Measurements from ENCODE around the gene THRA.

Gene THRA

DNA sequence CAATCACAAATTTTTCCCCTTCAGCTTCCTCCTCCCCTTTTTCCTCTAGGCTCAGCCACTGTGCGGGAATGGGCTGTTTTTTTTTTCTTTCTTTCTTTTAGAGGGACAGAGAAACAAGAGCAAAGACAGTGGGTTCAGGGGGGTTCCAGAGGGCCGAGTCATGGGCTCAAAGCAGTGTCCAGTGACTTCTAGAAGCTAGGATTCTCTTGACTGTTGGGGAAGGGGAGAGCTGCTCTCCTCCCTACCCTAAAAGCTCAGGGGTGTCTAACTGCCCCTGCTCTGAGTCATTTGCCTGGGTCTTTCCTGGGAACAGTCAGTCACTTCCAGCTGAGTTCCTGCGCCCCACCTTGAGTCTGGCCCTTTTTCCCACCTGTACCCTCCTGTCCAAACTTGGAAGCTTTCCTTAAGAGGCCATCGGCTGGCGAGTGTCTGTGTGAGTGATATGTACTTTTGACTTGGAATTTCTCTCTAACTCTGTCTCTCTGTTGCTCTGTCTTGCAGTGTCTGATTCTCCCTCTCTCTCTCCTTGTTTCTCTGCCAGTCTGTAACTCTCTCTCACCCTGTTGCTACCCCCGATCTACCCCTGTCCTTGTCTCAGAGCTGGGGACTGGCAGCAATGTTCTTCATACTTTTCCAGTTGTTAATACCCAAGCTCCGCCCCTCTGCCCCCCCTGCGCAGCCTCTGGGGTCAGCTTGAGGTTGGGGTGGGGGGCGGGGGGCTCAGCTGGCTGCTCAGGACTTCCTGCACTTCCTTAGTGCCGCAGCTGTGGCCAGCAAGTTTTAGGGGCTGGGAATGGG, 2.4 kb downstream of the THRA start:
- no peak for DNase-seq (ENCODE audit: low read depth in 2 of 3, low spot score in 2 of 3)

DNA sequence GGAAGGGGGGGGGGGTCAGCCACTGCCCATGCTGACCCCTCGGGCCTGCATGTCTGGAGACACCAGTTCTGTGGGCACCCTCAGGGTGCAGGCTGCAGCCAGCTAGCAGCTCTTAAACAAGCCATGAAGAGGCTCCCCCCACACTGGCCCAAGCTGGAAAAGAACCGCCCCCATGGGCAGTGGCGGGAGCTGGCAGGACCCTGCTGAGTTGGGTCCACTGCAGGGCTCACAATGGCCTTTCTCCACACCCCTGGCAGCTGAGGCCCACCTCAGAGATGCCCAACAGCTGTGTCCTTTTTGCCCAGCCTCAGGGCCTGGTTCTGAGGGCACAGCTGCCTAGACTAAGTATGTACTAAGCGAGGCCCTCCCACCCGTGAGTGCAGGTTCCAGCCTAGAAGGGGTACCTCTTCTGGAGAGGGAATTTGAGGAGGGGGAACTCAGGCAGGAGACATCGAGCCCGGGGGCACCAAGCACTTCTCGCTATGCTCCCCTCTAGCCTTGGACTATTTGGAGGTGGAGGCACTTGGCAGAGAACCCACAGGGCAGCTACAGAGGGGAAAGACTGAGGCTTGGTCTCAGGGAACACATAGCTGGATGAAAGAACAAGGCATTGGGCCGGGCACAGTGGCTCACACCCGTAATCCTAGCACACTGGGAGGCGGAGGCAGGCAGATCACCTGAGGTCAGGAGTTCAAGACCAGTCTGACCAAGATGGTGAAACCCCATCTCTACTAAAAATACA, 3.2 kb downstream of the THRA start:
- DNase-seq (ENCODE audit: low read depth in 2 of 3, low spot score in 2 of 3): no peak

DNA sequence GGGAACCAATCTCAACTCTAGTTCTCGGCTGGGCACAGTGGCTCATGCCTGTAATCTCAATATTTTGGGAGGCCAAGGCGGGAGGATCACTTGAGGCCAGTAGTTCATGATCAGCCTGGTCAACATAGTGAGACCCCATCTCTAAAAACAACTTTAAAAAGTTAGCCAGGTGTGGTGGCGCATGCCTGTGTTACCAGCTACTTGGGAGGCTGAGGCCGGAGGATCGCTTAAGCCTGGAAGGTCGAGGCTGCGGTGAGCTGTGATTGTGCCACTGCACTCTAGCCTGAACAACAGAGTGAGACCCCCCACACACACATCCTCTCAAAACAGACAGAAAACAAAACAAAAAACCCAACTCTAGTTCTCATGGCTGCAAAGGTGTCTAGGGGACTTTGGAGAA, 4.9 kb downstream of the THRA start:
- no peak for DNase-seq (ENCODE audit: low read depth in 2 of 3, low spot score in 2 of 3)

DNA sequence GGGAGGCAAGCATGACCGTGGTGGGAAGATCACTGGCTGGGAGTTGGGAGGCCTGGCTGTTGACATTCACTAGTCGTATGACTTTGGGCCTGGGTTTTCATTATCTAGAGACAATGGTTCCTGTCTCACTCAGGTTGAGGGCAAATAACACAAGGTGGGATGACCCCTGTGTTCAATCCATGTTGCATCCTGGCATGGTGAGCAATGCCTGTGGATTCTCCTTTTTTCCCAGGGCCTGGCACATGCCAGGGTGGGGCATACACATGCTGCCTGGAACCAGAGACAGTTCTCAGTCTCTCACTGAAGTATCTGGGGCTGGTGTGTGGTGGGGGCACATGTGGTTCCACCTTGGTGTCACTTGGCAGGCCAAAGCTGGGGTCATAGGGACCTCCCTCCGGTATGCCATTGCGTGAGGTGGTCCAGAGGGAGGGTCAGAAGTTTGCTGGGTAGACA, 5.4 kb downstream of the THRA start:
- DNase-seq (ENCODE audit: low read depth in 2 of 3, low spot score in 2 of 3): no peak

DNA sequence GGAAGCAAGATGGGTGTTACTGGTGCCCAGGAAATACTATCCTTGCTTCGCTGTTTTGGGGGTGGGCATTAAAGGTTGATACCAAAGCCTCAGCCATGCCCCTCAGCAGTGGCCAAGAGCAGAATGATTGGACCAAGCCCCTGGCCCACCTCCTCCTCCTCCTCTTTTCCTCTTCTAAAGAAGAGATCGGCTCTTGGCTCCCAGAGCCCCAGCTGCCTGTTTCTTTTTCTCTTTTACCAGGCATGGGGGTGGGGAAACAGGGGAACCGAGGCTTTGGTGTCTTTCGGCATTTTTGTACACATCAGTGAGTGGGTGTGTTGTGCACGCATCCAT, 5.8 kb downstream of the THRA start:
- no peak for DNase-seq (ENCODE audit: low read depth in 2 of 3, low spot score in 2 of 3)

DNA sequence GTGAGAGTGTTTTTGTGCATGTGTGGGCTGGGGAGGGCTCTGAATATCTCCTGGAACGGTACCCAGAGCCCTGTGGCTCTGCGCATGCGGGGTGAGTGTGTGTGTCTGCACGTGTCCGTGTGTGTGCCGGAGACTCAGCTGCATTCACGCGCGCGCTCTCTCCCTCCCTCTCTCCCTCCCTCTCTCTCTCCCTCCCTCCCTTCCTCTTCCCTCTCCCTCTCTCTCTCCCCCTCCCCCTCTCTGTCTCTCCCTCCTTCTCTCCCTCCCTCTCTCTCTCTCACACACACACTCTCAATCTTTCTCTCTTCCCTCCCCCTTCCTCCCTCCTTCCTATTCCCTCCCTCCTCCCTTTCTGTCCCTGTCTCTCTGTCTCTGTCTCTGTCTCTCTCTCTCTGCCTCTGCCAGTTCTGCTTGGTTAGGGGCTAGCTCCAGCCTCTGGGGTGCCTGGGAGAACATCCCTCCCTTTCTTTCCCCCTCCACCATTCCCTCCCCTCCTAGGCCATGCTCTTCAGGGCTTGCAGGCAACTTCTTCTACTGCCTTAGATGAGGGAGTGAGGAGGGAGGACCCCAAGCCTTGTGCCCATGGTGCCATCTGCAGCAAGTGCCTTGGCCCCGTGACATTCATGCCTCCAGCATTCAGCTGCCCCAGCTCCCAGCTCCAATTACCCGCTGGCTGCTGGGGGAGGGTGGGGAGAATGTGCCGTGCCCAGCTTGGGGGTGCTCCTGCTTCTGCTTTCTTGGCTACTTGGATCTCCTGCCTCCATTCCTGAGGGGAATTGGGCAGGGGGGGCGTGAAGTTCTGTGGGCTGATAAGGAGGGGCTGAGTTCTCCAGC, 6.4 kb downstream of the THRA start:
- peak; percentile 50 to 60 (median 52) for DNase-seq (ENCODE audit: low read depth in 2 of 3, low spot score in 2 of 3)

DNA sequence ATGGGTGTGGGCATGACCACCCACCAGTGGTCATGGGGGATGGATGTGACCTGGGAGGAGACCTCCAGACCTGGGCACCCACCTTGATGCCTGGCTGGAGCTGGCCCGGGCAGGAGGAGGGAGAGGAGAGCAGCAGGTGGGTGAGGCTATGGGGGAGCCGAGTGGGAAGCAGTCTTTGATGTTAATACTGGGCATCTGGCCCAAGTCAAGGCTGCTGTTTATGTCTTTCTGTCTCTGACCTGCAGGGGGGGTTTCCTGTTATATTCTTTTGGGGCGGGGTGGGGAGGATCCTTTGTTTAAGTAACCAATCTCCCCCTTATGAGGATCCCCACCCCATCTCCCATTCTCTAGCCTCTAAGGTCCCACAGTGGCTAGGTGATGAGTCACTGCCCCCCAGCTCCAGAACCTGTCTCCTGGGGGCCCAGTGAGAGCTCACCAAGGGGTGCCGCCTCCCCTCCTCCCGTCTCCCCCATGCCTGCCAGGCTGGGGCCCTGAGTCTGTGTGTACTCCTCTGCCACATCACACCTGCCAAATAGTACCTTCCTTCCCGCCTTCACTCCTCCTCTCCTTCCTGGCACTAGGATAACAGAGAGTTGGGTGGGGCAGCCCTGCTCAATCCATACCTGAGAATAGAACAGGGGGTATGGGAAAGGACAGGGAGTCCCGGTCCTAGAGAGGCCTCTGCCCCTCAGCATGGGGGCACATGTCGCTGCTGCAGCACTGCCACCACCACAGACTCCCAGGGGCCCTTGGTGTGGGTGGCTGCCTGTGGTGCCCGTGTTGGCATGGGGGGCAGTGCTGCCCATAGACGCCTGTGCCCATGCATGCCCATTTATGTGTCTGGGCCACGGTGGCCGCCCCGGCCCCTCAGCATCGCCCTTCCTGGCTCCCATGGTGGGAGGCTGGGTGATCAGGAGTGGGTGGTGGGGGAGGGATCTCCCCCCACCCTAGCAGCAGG, 7.3 kb downstream of the THRA start:
- DNase-seq (ENCODE audit: low read depth in 2 of 3, low spot score in 2 of 3): no peak

DNA sequence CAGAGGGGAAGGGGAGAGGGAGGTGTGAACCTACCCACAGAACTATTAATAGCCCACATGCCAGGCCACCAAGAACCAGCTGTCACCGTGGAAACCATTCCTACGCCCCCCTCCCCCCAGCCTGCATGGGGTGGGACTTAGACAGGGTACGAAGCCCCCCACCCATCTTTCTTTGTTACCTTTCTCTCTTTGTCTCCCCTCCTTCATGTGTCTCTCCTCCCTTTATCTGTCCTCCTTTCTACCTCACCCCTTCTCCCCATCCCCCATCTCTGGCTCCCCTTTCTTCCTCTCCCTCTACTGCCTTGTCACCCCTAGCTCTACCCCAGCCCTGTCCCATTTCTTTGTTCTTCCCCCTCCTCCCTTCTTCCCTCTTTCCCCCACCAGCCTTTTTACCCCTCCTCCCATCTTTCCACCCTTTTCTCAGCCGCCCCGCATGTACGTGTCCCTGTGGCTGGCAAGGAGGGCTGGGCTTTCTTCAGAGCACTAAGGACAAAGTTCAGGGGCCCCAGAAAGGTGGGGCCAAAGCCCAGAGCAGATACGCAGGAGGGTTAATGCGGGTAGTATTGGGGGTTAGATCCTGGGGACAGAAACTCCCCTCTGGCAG, 8.0 kb downstream of the THRA start:
- no peak for DNase-seq (ENCODE audit: low read depth in 2 of 3, low spot score in 2 of 3)

DNA sequence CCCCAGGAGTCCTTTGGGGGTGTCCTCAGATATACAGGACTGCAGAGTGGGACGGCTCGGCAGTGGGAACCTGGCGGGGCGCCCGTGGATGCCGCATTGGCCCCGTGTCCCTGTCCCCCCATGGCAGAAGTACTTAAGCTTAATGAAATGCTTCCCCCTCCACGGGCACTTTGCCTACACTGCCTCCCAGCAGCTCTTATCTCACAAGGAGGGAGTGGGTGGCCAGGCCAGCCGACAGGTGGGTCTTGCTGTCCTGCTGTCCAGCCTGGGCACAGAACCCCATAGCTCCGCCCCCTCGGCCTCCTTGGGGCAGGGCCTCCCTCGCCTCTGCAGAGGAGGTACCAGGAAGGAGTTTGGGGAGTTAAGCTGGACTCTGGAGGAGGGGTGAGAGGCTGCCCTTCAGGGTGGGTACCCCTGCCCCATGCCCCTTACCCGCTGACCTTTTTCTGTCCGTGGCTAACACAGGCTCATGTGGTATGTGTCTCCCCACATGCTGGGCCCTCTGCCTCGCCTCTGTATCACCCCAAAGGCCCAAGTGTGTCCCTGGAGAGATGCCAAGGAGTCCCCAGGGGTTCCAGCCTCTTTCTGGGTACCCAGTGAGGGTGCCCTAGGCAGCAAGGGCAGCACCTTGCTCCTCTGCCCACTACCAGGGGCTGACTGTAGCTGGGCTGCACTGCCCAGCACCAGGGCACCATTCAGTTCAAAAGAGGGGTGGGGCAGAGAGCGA, 8.7 kb downstream of the THRA start:
- DNase-seq (ENCODE audit: low read depth in 2 of 3, low spot score in 2 of 3): no peak

DNA sequence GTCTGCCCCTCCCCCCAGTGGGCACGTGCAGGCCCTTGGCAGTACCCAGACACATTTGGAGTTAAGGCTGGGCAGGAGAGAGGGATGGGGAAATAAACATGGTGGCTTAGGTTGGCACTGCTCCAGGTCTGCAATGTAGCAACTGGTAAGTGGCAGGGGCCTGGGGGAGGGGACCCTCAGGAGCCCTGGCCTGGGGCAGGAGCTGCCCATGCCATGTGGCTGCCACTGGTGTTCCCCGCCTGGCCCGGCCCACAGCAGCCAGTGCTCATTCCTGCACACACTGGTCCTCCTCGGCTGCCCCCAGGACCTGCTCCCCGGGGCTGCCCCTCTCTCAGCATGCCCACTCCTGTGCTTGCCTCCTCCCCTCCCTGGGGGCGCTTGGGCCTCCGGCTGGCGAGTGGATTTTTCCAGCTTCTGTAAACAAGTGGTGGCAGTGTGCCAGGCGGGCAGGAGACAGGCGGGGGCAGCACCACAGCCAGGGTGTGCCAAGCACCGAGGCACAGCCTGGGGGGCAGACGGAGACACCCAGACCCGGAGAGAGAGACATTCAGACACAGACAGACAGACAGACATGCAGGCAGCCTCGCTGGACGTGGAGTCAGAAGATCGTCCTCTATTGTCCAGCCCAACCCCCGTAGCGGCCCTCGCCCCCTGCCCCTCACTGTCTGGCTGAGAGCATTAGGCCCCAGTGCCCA, 9.4 kb downstream of the THRA start:
- DNase-seq (ENCODE audit: low read depth in 2 of 3, low spot score in 2 of 3): no peak

DNA sequence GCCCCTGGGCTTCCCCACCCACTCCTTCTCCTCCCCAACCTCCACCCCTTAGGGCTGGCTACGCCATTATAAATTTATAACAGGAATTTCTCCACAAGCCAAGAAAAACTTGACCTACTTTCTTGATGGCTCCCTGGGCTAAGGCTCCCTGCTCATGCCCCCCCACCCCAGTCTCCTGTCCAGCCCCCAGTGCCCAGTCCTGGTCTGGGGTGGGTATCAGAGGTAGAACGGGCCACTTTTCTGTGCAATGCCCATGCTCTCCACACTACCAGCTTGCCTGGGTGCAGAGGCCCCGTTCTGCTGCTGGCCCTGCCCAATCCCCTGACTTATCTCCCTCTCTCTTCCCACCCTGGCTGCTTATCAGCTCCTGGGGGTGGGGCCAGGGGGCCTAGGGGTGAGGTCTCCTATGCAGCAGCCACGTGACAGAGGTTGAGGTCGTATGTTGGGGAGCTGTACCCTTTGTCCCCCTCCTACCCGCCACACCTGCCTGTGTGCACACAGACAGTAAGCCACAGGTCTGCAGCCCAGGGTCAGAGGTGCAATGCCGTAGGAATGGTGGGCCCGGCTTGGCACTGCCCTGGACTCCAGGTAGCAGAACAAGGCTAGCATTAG, 10.1 kb downstream of the THRA start:
- no peak for DNase-seq (ENCODE audit: low read depth in 2 of 3, low spot score in 2 of 3)

DNA sequence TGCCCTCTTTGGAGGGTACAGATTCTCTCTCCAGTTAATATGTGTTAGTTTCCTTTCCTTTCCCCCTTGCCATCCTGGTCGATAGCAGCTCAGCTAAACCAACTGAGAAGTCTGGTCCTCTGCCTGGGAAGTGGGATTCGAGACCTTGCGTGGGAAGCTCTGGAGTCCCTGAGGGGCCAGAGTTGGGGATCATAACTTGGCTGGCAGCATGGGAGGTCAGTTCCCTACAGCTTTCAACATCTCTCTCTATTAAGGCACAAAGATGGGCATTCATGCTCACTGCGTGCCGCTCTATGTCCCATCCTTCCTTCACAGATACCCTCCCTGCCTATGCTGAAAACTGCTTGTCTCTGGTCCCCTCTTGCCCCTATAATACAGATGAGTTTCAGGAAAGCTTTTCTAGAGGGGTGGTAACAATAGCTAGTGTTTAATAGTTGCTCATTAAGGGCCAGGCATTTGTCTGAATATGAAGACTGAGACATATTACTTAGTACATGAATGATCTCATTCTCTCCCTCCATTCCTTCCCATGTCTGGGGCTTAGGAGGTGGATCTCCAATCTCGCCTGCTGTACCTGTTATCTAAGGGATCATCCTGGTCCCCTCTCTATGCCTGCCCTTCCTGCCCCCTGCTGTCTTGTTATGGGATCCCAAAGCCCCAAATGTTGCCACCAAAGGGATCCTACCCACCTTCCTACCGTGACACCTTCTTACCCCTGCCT, 10.8 kb downstream of the THRA start:
- no peak for DNase-seq (ENCODE audit: low read depth in 2 of 3, low spot score in 2 of 3)

DNA sequence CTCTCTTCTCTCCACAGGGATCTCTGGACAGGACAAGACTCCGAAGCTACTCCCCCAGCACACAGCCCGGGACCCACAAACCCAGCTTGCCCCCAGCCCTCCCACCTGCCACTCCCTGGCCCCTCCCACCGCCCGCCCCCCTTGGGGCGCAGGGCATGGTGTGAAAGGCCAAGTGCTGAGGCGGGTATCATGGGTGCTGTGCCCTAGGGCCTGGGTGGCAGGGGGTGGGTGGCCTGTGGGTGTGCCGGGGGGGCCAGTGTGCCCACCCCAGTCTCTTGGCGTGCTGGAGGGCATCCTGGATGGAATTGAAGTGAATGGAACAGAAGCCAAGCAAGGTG, 11.4 kb downstream of the THRA start:
- no peak for DNase-seq (ENCODE audit: low read depth in 2 of 3, low spot score in 2 of 3)

DNA sequence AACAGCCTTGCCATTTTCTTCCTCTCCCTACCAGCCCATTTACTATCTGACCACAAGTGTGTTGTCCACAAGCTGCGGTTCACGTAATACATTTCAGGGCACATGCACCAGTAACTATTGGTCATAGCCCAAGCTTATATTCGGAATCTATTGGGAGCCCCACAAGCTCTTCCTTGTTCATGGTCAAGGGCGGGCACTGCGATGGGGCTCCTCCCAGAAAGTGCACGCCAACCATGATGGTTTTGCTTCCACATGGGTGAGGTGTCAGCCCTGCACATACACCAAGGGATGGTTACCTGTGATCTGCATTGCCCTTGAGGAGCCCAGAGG, 12.1 kb downstream of the THRA start:
- DNase-seq (ENCODE audit: low read depth in 2 of 3, low spot score in 2 of 3): no peak

DNA sequence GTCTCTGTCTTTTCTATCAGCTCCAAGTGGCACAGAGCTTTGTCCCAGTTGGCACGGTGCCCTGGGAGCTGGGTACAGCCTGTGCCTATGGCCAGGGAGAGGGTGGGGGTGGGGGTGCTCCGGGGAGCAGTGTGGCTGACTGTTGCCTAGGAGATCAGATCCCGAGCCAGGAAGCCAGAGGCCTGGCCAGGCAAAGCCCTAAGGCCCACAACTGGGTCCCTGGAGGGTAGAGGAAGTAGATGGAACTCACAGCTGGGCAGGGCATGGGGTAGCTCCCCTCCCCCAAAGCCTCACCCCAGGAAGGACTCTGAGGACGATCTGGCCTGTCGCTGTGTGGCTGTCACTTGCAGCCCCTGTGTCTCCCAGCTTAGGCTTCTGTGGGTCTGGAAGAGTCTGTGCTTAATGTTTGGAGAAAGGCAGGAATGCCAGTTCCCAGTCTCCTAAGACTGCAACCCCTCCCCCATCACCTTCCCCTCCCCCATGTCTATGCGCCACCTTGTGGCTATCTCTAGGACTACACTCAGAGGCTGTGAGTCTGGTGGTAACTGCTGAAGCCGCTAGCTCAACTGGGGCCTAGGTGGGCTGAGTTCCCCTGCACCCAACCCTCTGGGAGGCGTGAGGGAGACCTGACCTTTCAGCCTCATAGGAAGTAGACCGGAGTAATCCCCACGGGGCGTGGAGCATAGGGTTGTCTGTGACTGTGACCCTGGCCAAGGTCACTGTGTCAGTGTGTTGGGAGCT, 12.6 kb downstream of the THRA start:
- DNase-seq (ENCODE audit: low read depth in 2 of 3, low spot score in 2 of 3): peak in 1 of 3 experiments; percentile 57

DNA sequence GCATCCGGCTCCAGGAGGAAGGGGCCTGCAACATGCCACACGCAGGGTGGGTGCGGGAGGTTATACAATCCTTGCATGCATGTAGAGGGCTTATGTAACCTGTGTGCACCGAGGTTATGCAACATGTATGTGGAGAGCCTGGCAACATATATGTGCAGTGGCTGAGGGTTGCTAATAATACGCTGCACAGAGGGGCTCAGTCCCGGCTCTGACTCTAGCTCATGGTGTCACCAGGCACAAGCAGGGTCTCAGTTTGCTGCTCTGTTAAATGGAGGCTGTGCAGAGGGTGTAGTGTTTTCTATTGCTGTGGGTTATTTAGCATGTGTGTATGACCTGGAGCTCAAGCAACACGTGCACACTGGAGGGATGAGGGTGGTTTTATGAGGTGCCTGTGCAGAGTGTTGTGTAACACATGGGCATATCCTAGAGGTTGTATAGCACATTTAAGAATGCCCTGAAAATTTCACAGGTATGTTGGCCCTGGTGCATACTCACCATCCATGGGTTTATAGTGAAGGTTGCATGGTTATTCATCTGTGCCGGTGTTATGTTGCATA, 13.3 kb downstream of the THRA start:
- no peak for DNase-seq (ENCODE audit: low read depth in 2 of 3, low spot score in 2 of 3)

DNA sequence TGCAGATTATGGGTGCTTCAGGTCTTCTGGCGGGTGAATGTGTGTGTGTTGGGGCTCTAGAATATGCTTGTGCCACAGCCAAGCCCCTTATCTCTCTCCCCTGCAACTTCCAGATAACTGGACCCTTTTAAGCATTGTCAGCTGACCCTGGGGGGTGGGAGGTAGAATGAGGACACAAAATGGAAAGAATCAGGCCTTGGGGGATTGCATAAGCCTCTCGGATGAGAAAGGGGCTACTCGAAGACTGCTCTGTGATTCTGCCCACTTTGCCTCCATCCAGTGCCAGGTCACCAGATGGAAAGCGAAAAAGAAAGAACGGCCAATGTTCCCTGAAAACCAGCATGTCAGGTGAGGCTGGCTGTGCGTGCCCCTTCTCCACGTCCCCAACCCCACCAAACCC, 13.8 kb downstream of the THRA start:
- no peak for DNase-seq (ENCODE audit: low read depth in 2 of 3, low spot score in 2 of 3)

Measured in activated CD8-positive, alpha-beta memory T cell treated with anti-CD3 and anti-CD28 coated beads for 48 hours (primary cell).